Upper lobe of left lung (tissue), 4 donors: ENCODE results near the gene CTNNB1.

Experiments
- POLR2A ChIP-seq, 4 donors: fragments of 450-650 bp; IDR thresholded peaks; one replicate each; pipeline ENCODE4 v1.5.1; 2016 to 2017; ENCODE audit warnings: antibody characterized with exemption in 4 of 4, mild to moderate bottlenecking in 2 of 4
- POLR2AphosphoS5 ChIP-seq, 2 donors: sonication (generic); formaldehyde crosslinking; IDR thresholded peaks; one replicate each; pipeline ENCODE4 v1.5.1; 2017; ENCODE audit warnings: antibody characterized with exemption in 2 of 2
- TF ChIP-seq, protein P1 (sequence below), 6 experiments: fragments of 450-650 bp in 4 of 6; fragments of 200-600 bp in 2 of 6; sonication (generic) in 2 of 6; IDR thresholded peaks; one replicate each; pipeline ENCODE4 v1.5.1; 2016 to 2019; ENCODE audit warnings: antibody characterized with exemption in 6 of 6

DNA sequence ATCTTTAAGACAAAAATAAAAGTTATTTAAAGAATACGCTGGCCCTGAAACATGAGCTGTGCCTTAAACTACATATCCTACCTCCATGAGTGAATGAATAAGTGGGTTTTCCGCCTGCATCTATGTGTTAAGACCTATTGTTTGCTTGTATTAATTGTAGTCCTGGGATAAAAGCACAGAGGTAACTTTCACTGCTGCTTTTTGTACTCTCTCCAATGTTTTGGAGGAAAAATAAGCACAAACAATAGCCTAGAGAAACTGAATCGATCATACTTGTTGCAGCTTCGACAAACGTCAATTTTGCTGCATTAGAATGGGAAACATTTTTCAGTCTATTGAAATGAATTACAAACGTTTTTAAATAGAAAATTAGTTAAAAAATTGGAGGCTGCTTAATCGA, 1.3 kb upstream of the CTNNB1 start:
- TF ChIP-seq POLR2AphosphoS5 (IDR thresholded peaks at IDR 0.05), result no peak
- TF ChIP-seq, protein P1, sequence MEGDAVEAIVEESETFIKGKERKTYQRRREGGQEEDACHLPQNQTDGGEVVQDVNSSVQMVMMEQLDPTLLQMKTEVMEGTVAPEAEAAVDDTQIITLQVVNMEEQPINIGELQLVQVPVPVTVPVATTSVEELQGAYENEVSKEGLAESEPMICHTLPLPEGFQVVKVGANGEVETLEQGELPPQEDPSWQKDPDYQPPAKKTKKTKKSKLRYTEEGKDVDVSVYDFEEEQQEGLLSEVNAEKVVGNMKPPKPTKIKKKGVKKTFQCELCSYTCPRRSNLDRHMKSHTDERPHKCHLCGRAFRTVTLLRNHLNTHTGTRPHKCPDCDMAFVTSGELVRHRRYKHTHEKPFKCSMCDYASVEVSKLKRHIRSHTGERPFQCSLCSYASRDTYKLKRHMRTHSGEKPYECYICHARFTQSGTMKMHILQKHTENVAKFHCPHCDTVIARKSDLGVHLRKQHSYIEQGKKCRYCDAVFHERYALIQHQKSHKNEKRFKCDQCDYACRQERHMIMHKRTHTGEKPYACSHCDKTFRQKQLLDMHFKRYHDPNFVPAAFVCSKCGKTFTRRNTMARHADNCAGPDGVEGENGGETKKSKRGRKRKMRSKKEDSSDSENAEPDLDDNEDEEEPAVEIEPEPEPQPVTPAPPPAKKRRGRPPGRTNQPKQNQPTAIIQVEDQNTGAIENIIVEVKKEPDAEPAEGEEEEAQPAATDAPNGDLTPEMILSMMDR (IDR thresholded peaks at IDR 0.05), result no peak
- no peak for TF ChIP-seq POLR2A (IDR thresholded peaks at IDR 0.05)
